Stimulated activated CD4-positive, alpha-beta T cell treated with anti-CD3 and anti-CD28 coated beads, Interleukin-15, amount 100 ng/mL, for 24 hours (primary cell): ENCODE results near the gene CFAP77.
A peak's percentile ranks its signal among the peaks of the same experiment; 100 is the strongest.

Experiments
- DNase-seq: peaks from one replicate; pipeline ENCODE4 v3.0.0-alpha.2; 2020

The CFAP77 gene

GRCh38 chr9:132457504-132458236, 47.7 kb downstream of the CFAP77 start:
- no peak for DNase-seq

DNA sequence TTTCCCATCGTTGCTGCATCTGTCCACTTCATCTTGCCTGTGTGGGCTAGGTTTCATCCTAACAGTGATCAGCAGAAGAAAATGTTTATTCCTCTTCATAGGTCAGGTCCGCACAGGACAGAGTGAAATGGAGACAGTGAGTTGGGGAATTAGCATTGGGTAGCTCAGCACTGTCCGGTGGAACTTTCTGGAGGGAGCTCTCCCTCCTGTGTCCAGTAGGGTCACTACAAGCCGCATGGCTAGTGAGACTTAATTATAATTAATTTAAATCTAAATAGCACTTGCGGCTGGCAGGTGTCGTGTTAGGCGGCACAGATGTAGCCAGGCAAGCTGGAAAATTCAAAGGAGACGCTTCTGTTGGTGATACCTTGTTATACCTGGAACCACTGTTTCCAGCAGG, 48.4 kb downstream of the CFAP77 start:
- DNase-seq = no peak

DNA sequence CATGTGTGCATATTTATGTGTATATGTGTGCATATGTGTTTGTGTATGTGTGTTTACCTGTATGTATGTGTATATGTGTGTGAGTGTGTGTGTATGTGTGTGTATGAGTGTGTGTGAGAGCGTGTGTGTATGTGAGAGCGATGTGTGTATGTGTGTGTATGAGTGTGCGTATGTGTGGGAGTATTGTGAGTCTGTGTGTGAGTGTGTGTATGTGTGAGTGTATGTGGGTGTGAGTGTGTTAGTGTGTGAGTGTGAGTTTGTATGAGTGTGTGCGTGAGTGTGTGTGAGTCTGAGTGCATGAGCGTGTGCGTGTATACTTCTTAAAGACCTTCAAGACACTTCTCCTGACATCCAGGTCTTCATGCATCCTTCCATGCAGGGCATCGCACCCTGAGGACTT, 49.6 kb downstream of the CFAP77 start:
- DNase-seq = no peak

GRCh38 chr9:132460240-132460639, 50.2 kb downstream of the CFAP77 start:
- no peak for DNase-seq

GRCh38 chr9:132461281-132461896, 51.4 kb downstream of the CFAP77 start:
- DNase-seq = no peak

- no peak for DNase-seq
These were observed 52.0 kb downstream of the CFAP77 start for GRCh38 chr9:132461971-132462370.

GRCh38 chr9:132464547-132464946, 54.5 kb downstream of the CFAP77 start:
- DNase-seq = no peak

- DNase-seq = no peak
These were observed 55.2 kb downstream of the CFAP77 start for GRCh38 chr9:132465131-132465635.

GRCh38 chr9:132472199-132472598, 62.2 kb downstream of the CFAP77 start:
- DNase-seq = no peak

DNA sequence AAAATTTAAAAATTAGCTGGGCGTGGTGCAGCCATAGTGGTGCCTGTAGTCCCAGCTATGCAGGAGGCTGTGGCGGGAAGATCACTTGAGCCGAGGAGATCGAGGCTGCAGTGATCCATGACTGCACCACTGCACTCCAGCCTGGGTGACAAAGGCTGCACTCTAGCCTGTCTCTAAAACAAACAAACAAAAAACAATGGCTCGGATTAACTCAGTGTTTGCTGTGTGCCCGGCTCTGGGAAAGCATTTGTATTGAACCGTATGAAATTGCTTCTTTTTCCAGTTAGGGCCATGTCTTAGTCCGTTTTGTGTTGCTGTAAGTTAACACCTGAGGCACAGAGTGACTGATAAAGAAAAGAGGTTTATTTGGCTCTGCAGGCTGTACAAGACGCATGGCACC, 62.6 kb downstream of the CFAP77 start:
- no peak for DNase-seq

DNA sequence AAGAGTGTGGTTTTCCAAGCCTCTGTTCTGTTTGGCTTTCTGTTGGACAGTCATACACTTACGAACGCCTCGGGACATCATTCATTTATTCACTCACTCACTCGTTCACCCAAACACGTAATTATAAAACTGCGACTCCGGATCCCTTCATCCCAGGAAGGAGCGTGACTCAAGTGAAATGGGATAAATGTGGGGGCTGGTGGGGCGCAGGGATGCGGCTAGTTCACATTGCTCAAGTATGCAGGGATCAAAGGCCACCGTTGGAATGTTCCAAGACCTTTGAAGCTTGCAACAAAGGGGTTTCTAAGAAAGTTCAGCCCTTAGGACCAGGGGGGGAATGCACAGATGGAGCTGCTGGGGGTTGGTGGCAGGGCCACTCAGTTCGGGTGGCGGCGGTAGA, 64.2 kb downstream of the CFAP77 start:
- no peak for DNase-seq

DNA sequence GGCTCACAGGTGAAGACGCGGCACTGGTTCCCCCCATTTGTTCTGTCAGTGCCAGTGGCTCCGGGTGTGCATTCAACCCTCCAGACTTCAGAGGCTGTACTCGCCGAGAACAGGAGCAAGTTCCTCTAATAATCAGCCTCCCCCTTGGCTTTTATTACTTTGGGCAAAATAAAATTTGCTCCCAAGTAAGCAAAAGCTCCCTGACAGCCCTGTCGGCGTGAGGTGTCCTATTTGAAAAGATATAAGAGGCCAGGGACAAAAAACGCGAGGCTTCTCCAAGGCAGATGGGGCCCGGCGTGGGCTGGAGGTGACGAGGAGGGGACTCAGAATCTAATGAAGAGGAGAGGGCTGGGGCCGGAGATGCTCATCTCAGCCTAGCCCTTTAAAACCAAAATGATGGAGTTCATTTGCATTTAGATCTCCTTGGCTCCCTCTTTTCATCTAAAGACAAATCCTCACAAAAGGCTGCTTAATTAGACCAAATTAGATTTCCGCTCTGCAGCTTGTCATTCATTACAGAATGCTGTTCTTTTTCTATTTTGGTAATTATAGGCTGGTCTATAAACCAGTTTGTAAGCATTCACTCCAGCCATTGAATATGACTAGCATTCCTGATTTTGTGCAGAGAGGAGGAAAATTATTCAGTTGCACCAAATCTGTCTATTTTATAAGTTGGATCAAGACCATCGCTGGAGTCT, 68.5 kb downstream of the CFAP77 start:
- no peak for DNase-seq

GRCh38 chr9:132479733-132480132, 69.7 kb downstream of the CFAP77 start:
- no peak for DNase-seq

GRCh38 chr9:132481053-132481849, 71.2 kb downstream of the CFAP77 start:
- DNase-seq = no peak

DNA sequence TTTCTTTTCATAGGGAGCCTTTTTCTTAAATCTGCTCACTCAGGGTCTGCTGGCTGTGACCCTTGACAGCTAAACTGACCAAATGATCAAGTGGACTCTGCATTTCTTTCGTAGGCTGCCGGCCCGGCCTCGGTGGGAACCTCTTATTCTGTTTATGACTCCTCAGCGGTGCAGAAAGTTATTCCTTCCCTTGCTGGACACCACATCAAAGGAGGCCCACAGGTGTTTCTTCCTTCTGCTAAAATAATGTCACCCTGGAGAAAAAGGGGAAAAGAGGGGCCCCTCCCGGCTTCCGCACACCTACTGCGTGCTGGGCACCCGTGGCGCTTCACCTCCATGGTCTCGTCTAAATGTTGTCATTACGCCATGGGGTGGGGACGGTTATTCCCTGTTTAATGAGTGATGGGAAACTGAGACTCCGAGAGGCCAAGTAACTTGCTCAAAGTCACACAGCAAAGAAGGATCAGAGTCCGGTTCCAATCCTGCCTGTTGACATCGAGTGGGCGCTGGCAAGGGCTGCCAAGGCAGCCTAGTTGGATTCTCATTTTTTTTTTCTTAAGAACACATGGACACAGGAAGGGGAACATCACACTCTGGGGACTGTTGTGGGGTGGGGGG, 72.3 kb downstream of the CFAP77 start:
- no peak for DNase-seq

DNA sequence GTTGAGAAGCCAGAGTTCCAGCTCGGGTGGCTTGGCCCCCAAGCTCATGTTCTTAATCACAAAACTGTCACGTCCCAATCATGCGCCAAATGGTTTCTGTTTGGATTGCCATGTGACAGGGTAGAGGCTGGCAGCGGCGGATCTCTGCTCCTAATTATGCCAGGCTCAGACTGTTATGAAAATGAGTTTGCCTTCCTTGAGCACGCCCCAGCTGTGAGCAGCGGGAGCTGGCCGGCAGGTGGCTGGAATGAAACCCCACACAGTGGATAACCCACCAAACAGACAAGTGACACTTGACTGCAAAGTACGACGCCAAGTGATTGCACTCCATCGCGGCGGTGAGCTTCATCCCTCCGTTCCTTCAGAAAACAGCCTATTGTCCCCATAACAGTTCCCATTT, 75.4 kb downstream of the CFAP77 start:
- no peak for DNase-seq

DNA sequence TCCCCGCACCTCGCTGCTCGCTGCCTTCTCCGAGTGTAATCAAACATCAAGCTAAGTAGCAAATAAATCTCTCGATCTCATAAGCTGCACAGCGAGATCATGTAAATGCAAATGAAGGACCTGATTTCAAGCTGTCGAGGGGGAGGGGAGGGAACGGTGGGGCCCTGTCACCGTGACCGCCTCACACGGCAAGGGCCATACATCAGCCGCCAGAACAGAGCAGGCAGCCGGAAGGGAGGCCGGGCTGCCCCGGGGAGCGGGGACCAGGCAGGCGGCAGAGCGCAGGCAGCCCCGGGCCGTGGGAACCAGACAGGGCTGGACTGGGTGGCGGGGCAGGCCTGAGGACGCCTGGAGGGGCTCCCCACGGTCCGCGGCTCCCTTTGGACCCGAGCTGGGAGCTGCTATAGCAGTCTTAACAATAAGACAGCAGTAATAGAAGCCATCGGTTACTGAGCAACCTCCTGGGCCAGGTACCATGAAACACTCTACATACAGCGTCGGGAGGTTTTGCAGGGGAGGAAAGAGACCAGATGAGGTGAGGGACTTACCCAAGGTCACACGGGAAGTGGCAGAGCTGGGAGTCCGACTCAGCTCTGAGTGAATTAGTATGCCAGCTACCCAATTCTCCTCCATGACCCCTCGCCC, 76.8 kb downstream of the CFAP77 start:
- DNase-seq = peak; percentile 64

DNA sequence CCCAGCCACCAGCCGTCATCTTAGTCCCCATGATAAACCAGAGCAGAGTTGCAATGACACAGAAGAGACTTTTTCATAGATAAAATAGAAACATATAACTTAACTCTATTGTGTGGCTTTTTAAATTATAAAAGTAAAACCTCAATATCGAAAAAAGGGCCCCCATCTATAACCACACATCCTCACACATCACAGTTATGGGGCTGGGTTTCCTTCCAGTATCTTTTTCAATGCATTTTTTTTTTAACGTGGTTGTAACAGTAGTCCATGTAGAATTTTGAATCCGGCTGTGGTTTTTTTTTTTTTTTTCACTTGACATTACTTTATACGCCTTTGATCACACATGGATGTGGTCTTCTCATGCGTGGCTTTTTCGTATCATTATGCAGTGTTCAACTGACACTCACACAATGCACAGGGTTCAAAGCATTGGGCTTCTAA, 77.4 kb downstream of the CFAP77 start:
- peak; percentile 9 for DNase-seq

DNA sequence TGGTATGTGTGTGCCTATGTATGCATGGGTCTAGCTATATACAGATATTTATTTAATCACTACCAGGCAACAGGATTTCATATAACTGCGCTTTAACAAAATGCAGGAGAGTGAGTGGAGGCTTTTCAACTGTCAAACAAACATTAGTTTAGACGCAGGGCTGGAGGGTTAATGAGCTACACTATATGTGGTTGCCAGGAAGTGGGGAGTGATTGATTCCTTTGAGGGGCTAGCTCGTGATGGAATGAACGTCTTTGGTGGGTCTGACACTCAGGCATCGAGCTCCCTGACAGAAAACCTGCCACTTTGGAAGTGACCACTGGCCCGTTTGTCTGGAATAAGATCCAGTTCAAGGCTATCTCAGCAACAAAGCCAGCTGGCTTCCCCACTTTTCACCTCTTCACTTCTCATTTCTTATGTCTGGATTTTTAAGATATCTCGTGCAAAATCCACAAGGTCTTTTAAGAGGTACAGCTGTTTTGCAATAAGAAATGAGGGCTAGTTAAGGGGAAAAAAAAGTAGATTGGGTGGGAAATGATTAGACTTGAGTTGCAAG, 78.0 kb downstream of the CFAP77 start:
- no peak for DNase-seq

DNA sequence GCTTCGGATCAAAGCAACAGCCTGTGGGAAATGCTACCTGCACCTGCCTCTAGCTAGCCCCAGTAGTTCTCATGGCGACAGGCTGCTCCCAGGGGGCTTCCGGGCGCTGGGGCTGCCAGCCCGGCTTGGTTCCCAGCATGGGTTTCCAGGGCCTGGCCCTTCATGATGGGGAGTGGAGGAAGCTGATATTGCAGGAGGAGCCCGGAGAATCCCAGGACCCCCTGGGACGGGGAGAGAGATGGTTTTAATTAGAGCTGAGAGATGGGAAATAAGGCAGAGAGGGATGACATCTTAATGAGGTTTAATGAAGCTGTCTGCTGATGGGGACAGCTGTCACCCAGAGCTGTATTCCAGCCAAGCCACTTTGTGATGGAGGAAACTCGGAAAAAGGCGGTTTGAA, 78.6 kb downstream of the CFAP77 start:
- no peak for DNase-seq

- no peak for DNase-seq
These were observed 79.5 kb downstream of the CFAP77 start for GRCh38 chr9:132489536-132489935.

GRCh38 chr9:132494857-132495256, 84.8 kb downstream of the CFAP77 start:
- no peak for DNase-seq
